PC-3 (cell line): ENCODE results near the gene RGS7BP. TPM values are rescaled to one million over a fixed set of nuclear protein-coding genes. Genes with fewer than 3 reads are reported as not detected.

Experiments
- ATAC-seq: fragments of 200-7000 bp; cut with Tn5 transposase; 2 replicates; pipeline ENCODE4 v1.9.1; 2020; ENCODE audit warnings: mild to moderate bottlenecking, moderate library complexity
- Bru-seq: library from RNA; stranded (reverse); fragments of 400-500 nt; gene quantifications from one replicate; lab custom pipeline; 2021; lab: Mats Ljungman, UMichigan
- BruChase-seq, 2 experiments: library from RNA; stranded (reverse); fragments of 400-500 nt; gene quantifications; one replicate each; lab custom pipeline; 2021; lab: Mats Ljungman, UMichigan
- BruUV-seq: library from RNA; stranded (reverse); fragments of 400-500 nt; replicated peaks from 2 replicates; lab custom pipeline; 2021; lab: Mats Ljungman, UMichigan
- CTCF ChIA-PET: fragments of 300-600 bp; sonication (Branson Sonifier 250); formaldehyde crosslinking; loops from one replicate; lab custom pipeline; 2022; ENCODE audit warnings: antibody characterized with exemption; lab: Charles Lee
- POLR2A ChIA-PET: fragments of 300-600 bp; sonication (Branson Sonifier 250); formaldehyde crosslinking; loops from one replicate; lab custom pipeline; 2022; ENCODE audit warnings: antibody characterized with exemption; ENCODE audit not compliant: unreplicated experiment; lab: Charles Lee
- DNase-seq: peaks from one replicate; pipeline ENCODE4 v3.0.0-alpha.2; 2015
- H2AFZ ChIP-seq: fragments of 300-600 bp; sonication (generic); 2 replicates; pipeline ENCODE4 v1.6.0; 2016; ENCODE audit warnings: antibody characterized with exemption, low read length
- H3F3A ChIP-seq: fragments of 300-600 bp; sonication (generic); one replicate; pipeline ENCODE4 v1.6.0; 2017; ENCODE audit warnings: antibody characterized with exemption, low read length, control low read depth, mild to moderate bottlenecking; ENCODE audit not compliant: unreplicated experiment
- H3K27ac ChIP-seq: fragments of 300-600 bp; sonication (generic); 2 replicates; pipeline ENCODE4 v1.5.1; 2016; ENCODE audit warnings: mild to moderate bottlenecking, low read length
- H3K27me3 ChIP-seq: fragments of 300-600 bp; sonication (generic); 2 replicates; pipeline ENCODE4 v1.6.1; 2016; ENCODE audit warnings: low read length, mixed read lengths
- H3K36me3 ChIP-seq: fragments of 300-600 bp; sonication (generic); 2 replicates; pipeline ENCODE4 v1.6.1; 2016; ENCODE audit warnings: low read depth, mixed run types, low read length, mixed read lengths
- H3K4me1 ChIP-seq: fragments of 300-600 bp; sonication (generic); 2 replicates; pipeline ENCODE4 v1.5.1; 2016; ENCODE audit warnings: low read length; ENCODE audit not compliant: insufficient read depth
- H3K4me2 ChIP-seq: fragments of 300-600 bp; sonication (generic); 2 replicates; pipeline ENCODE4 v1.6.0; 2016; ENCODE audit warnings: low read length
- H3K4me3 ChIP-seq: fragments of 300-600 bp; sonication (generic); 2 replicates; pipeline ENCODE4 v1.5.1; 2016; ENCODE audit warnings: mild to moderate bottlenecking, low read length, mixed read lengths
- H3K79me2 ChIP-seq: fragments of 300-600 bp; sonication (generic); 2 replicates; pipeline ENCODE4 v1.6.1; 2017; ENCODE audit warnings: low read length, mixed read lengths
- H3K9ac ChIP-seq: fragments of 300-600 bp; sonication (generic); 2 replicates; pipeline ENCODE4 v1.6.0; 2016; ENCODE audit warnings: mild to moderate bottlenecking, low read length
- H3K9me2 ChIP-seq: fragments of 300-600 bp; sonication (generic); replicated peaks from 2 replicates; pipeline ENCODE4 v1.6.1; 2016; ENCODE audit warnings: mixed run types, low read length, mixed read lengths
- H3K9me3 ChIP-seq: fragments of 300-600 bp; sonication (generic); 2 replicates; pipeline ENCODE4 v1.6.1; 2016; ENCODE audit warnings: low read length, mixed read lengths
- H4K20me1 ChIP-seq: fragments of 300-600 bp; sonication (generic); 2 replicates; pipeline ENCODE4 v1.6.1; 2016; ENCODE audit warnings: low read length, mixed read lengths
- EZH2 ChIP-seq: fragments of 300-600 bp; sonication (generic); IDR thresholded peaks from one replicate; pipeline ENCODE4 v1.6.1; 2017; ENCODE audit warnings: antibody characterized with exemption, mild to moderate bottlenecking, low read length; ENCODE audit not compliant: unreplicated experiment
- EZH2phosphoT487 ChIP-seq: fragments of 300-600 bp; sonication (generic); IDR thresholded peaks from 2 replicates; pipeline ENCODE4 v1.6.1; 2018; ENCODE audit warnings: mild to moderate bottlenecking, antibody characterized with exemption, low read length, borderline replicate concordance
- intact Hi-C: fragments of 100-400 bp; cut with micrococcal nuclease; formaldehyde crosslinking; loops from 2 replicates; pipeline ENCODE4 v1.9.0; 2023
- long read RNA-seq: library from polyadenylated mRNA; unstranded; transcript quantifications from one replicate; pipeline ENCODE4 v2.0.0, GENCODE V29; 2021; ENCODE audit not compliant: unreplicated experiment
- total RNA-seq: library from RNA; depleted of rRNA; stranded (reverse); fragments of >200 nt; gene quantifications from 2 replicates; pipeline ENCODE4 v1.2.3, GENCODE V29; 2014; rRNA removed
- TF ChIP-seq, protein P1 (sequence below): fragments of 300-600 bp; sonication (generic); conservative IDR thresholded peaks from 2 replicates; pipeline ENCODE4 v1.5.1; 2017; ENCODE audit warnings: antibody characterized with exemption, low read depth, mild to moderate bottlenecking, low read length

The RGS7BP gene
- total RNA-seq (1.2 and 2.1 TPM in 2 replicates), Bru-seq, nascent RNA (percentile 36 among the genes with signal in this experiment), BruChase-seq, experiment 1, labeled RNA remaining after a 6-hour chase (percentile 33 among the genes with signal in this experiment), BruChase-seq, experiment 2, labeled RNA remaining after a 2-hour chase (percentile 31 among the genes with signal in this experiment)
- long read RNA-seq, full-length matches to known transcripts = 2 of 3 reads
- long read RNA-seq, partial matches to known transcripts = 1 of 3 reads
- long read RNA-seq, other reads (novel, unspliced or antisense) = 0 of 3 reads

- TF ChIP-seq, protein P1, sequence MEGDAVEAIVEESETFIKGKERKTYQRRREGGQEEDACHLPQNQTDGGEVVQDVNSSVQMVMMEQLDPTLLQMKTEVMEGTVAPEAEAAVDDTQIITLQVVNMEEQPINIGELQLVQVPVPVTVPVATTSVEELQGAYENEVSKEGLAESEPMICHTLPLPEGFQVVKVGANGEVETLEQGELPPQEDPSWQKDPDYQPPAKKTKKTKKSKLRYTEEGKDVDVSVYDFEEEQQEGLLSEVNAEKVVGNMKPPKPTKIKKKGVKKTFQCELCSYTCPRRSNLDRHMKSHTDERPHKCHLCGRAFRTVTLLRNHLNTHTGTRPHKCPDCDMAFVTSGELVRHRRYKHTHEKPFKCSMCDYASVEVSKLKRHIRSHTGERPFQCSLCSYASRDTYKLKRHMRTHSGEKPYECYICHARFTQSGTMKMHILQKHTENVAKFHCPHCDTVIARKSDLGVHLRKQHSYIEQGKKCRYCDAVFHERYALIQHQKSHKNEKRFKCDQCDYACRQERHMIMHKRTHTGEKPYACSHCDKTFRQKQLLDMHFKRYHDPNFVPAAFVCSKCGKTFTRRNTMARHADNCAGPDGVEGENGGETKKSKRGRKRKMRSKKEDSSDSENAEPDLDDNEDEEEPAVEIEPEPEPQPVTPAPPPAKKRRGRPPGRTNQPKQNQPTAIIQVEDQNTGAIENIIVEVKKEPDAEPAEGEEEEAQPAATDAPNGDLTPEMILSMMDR = no peak
- Histone ChIP-seq H3K27ac (no peak within 1 kb of the TSS), H3K9me3 (no peaks in the 10 kb centered on the region), H3K9ac (peak within 1 kb of the TSS; percentile 29; the same call in 1 of the 2 replicates), H3K9me2 (no peaks in the 10 kb centered on the region), H4K20me1 (no peaks in the 10 kb centered on the region), H3K4me3 (peak within 1 kb of the TSS; percentile 82), H3K27me3 (no peaks in the 10 kb centered on the region), H3F3A (no peaks in the 10 kb centered on the region), H3K4me1 (no peaks in the 10 kb centered on the region; the same call in 1 of the 2 replicates), H3K4me2 (peak within 1 kb of the TSS; percentile 89), H3K36me3 (no peaks in the 10 kb centered on the region), H3K79me2 (no peaks in the 10 kb centered on the region), H2AFZ (peak within 1 kb of the TSS; percentile 93)
- CTCF ChIA-PET = interaction anchor here (0.5 to 1.6 kb wide), 3 partner anchors 55 to 277 kb away, joined by 3 to 7 read pairs (median 5); no protein-coding TSS in a partner anchor
- intact Hi-C loops = loop anchor here (1.0 to 5.0 kb wide), 4 partner anchors 87 to 279 kb away; no protein-coding TSS in a partner anchor
- POLR2A ChIA-PET = interaction anchor here (0.6 kb wide), 1 partner anchor 53 kb away, joined by 4 read pairs; no protein-coding TSS in a partner anchor
- ATAC-seq (peak; percentile 93), DNase-seq (peak; percentile 52)
- no TSS peak for BruUV-seq
Measured at GRCh38 chr5:64505769-64506566, at the start of gene RGS7BP. Gene RGS7BP (plus strand): TSS chr5:64506015. CDS start chr5:64506625, 610 bp downstream.

DNA sequence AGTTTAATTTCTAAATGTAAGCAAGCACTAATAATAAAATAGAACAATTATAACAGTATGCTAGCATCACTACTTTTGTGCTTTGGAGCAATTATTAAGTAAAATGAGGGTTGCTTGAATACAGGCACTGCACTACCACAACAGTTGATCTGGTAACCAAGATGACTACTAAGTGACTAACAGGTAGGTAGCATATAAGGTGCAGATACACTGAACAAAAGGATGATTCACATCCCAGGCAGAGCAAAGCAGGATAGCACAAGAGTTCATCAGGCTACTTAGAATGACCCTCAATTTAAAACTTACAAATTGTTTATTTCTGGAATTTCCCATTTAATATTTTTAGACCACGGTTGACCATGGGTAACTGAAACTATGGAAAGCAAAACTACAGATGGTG lies 48.0 kb upstream of the RGS7BP start:
- peak; percentile 98 for ATAC-seq
- Histone ChIP-seq H3K27ac (peak overlapping the region; percentile 63), H3K4me1 (peaks cover 34% of the 10 kb centered on the region), H3K79me2 (no peaks in the 10 kb centered on the region), H3K4me3 (no peak overlapping the region), H3K27me3 (no peaks in the 10 kb centered on the region), H2AFZ (no peak overlapping the region), H3K36me3 (no peaks in the 10 kb centered on the region), H3K9me2 (no peaks in the 10 kb centered on the region), H3K9me3 (no peaks in the 10 kb centered on the region), H3K4me2 (peak overlapping the region; percentile 50), H4K20me1 (no peaks in the 10 kb centered on the region), H3F3A (no peaks in the 10 kb centered on the region), H3K9ac (no peak overlapping the region; the same call in 1 of the 2 replicates)
- peak; percentile 78 for DNase-seq
- intact Hi-C loops = no loop called here
- ChIA-PET POLR2A (no interaction called here), CTCF (no interaction called here)
- no TSS peak for BruUV-seq
- TF ChIP-seq EZH2phosphoT487 (no peak), EZH2 (no peak)
- TF ChIP-seq, protein P1 = no peak
